NAMALWA (cell line): Measurements from ENCODE around the gene HNRNPAB.
"Not testable (repeated sequence)": the region's sequence is repeated elsewhere in the genome, so short reads cannot be mapped to it uniquely, and the experiment has no call there.

Experiments used
- DNase-seq: peaks from one replicate; pipeline ENCODE4 v3.0.0-alpha.2; 2015; ENCODE audit warnings: low spot score

Gene HNRNPAB

DNA sequence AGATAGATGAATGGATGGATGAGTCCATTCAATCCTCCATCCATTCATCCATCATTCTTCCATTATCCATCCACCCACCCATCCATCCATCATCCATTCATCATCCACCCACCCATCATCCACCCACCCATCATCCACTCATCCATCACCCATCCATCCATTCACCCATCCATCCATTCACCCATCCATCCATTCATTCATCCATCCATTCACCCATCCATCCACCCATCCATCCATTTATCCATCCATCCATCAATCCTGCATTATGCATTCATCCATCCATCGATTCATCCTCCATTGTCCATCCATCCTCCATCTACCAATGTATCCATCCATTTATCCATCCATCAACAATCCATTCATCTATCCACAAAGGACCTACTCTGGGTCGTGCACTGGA, 41.1 kb downstream of the HNRNPAB start:
- no peak for DNase-seq

GRCh38 chr5:178246624-178247279, 42.4 kb downstream of the HNRNPAB start:
- DNase-seq: peak; percentile 68

GRCh38 chr5:178247481-178248456, 43.4 kb downstream of the HNRNPAB start:
- DNase-seq: peak; percentile 56

DNA sequence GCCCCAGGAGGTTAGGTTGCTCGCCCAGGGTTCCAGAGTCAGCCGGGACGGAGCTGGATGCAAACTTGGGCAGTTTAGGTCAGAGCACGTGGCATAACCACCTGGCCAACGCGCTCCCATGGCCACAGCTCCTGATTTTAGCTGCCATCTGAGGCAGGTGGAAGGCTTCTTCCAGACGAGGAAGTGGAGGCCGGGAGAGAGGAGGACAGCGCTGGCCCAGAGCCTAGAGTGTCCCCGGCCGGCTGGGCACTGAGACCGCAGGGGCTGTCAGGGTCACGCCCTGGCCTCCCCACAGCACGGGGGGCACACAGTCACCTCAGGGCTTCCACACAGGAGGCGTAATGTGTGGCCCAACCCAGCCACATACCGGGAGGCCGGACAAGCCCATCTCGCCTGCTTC, 44.4 kb downstream of the HNRNPAB start:
- DNase-seq: no peak

DNA sequence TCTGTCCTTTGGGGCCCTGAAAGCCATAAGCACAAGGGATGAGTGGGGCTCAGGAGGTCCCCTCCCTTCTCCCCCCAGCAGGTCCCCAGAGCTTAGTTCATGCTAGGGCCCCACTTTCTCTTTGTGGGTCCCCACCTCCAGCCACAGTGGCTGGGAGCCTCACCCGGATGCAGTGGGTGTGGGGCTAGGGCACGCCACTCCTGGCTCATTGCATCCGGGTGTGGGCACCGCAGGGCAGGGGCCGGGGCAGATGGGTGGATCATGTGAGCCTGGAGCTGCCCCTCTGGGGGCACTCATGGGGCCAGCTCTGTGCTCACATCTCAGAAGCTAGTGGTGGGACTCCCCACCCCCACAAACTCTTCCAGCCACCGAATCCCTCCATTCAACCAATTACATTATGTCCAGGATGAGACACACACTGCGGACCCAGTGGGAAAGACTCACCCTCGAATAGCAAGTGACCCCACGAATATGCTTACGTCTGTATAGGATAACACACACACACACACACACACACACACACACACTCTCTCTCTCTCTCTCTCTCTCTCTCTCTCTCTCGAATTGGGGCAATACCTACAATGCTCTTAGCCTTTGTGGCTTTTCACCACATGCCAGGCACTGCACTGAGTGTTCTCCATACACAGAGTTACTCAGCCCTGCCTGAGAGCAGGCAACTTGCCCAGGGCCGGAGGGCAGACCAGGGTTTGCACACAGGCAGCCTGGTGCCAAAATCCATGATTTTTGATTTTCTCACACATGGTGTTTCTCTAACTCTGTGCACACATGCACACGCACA, 45.1 kb downstream of the HNRNPAB start:
- no peak for DNase-seq

DNA sequence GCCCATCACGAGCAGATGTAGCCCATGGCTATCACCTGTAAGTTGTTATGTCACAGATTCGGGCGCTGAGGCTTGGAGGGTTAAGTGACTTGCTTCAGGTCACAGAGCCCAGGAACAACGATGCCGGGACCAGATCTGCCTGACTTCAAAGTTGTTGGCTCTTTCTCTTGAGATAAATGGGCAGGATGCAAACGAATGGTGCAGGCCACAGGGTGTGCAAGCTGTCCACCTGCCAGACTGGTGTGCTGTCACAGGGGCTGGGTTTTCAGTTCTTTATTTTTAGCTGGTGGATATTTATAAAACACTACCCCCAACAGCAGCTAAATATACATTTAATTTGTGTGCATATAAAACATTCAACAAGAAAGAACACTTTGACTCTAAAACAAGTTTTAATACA, 45.9 kb downstream of the HNRNPAB start:
- no peak for DNase-seq

DNA sequence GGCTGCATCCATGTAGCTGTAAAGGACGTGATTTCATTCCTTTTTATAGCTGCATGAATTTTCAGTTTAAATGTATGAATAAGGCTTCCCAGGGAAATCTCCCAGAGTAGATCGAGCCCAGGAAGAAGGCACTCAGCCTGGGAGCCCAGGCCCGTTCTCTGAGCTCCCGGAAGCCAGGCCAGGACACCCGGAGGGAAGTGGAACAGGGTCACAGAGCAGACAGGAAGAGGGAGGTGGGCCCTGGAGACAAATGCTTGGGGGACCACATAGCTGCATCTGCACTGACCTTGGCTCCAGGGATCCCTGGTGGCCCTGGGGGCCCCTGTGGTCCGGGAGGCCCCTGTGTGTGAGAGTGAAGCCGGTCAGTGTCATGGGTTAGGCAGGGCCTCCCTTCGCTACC, 47.9 kb downstream of the HNRNPAB start:
- no peak for DNase-seq

- not testable (repeated sequence) for DNase-seq
Observed at GRCh38 chr5:178253632-178254031, 49.3 kb downstream of the HNRNPAB start.

GRCh38 chr5:178256746-178257145, 52.4 kb downstream of the HNRNPAB start:
- DNase-seq: no peak

GRCh38 chr5:178257650-178258049, 53.3 kb downstream of the HNRNPAB start:
- no peak for DNase-seq

GRCh38 chr5:178259623-178260536, 55.5 kb downstream of the HNRNPAB start:
- no peak for DNase-seq
